Measurements from ENCODE around the gene PIK3CA. TPM values are rescaled to one million over a fixed set of nuclear protein-coding genes. Genes with fewer than 3 reads are reported as not detected.
A peak's percentile ranks its signal among the peaks of the same experiment; 100 is the strongest.
"Not testable (repeated sequence)": the region's sequence is repeated elsewhere in the genome, so short reads cannot be mapped to it uniquely, and the experiment has no call there.

The PIK3CA gene
- total RNA-seq, 1 donor from 2014 or later: 18.9 TPM

- peaks cover 13% of the 10 kb centered on the region for H3K4me1 Mint-ChIP-seq (ENCODE audit: low read depth)
- peak overlapping the region; percentile 76 for H3K4me3 Mint-ChIP-seq
- DNase-seq (ENCODE audit: low spot score): peak; percentile 66
- no peaks in the 10 kb centered on the region for H3K36me3 Mint-ChIP-seq (ENCODE audit: low read depth)
- intact Hi-C loops (cut with micrococcal nuclease): loop anchor here (1.0 to 5.0 kb wide), 3 partner anchors 56 to 244 kb away; no protein-coding TSS in a partner anchor
- no peak overlapping the region for H3K27ac Mint-ChIP-seq
- H3K27me3 Mint-ChIP-seq (ENCODE audit: insufficient read depth): peaks cover 22% of the 10 kb centered on the region
- H3K9me3 Mint-ChIP-seq: no peaks in the 10 kb centered on the region
Observed at GRCh38 chr3:179260949-179261765, 113.0 kb downstream of the PIK3CA start.

GRCh38 chr3:179263134-179263533 is 115.0 kb downstream of the PIK3CA start:
- Mint-ChIP-seq H3K9me3 (no peaks in the 10 kb centered on the region), H3K36me3 (ENCODE audit: low read depth) (no peaks in the 10 kb centered on the region), H3K27me3 (ENCODE audit: insufficient read depth) (peaks cover 28% of the 10 kb centered on the region), H3K27ac (no peak overlapping the region), H3K4me3 (no peak overlapping the region), H3K4me1 (ENCODE audit: low read depth) (peaks cover 13% of the 10 kb centered on the region)
- intact Hi-C loops (cut with micrococcal nuclease): loop anchor here (5.0 kb wide), 2 partner anchors 54 to 246 kb away; no protein-coding TSS in a partner anchor
- DNase-seq (ENCODE audit: low spot score): no peak

GRCh38 chr3:179264449-179264848 is 116.3 kb downstream of the PIK3CA start:
- no peak overlapping the region for H3K4me3 Mint-ChIP-seq
- DNase-seq (ENCODE audit: low spot score): no peak
- H3K27ac Mint-ChIP-seq: no peak overlapping the region
- peaks cover 13% of the 10 kb centered on the region for H3K4me1 Mint-ChIP-seq (ENCODE audit: low read depth)
- intact Hi-C loops (cut with micrococcal nuclease): loop anchor here (5.0 kb wide), 2 partner anchors 53 to 247 kb away; no protein-coding TSS in a partner anchor
- no peaks in the 10 kb centered on the region for H3K36me3 Mint-ChIP-seq (ENCODE audit: low read depth)
- no peaks in the 10 kb centered on the region for H3K9me3 Mint-ChIP-seq
- H3K27me3 Mint-ChIP-seq (ENCODE audit: insufficient read depth): peaks cover 27% of the 10 kb centered on the region

GRCh38 chr3:179265092-179265491 is 116.9 kb downstream of the PIK3CA start:
- Mint-ChIP-seq H3K9me3 (no peaks in the 10 kb centered on the region), H3K4me3 (no peak overlapping the region), H3K27ac (no peak overlapping the region), H3K27me3 (ENCODE audit: insufficient read depth) (peaks cover 23% of the 10 kb centered on the region), H3K36me3 (ENCODE audit: low read depth) (no peaks in the 10 kb centered on the region), H3K4me1 (ENCODE audit: low read depth) (peaks cover 9% of the 10 kb centered on the region)
- intact Hi-C loops (cut with micrococcal nuclease): no loop called here
- no peak for DNase-seq (ENCODE audit: low spot score)

GRCh38 chr3:179265875-179266274 is 117.7 kb downstream of the PIK3CA start:
- Mint-ChIP-seq H3K27ac (no peak overlapping the region), H3K4me1 (ENCODE audit: low read depth) (peaks cover under 1% of the 10 kb centered on the region), H3K4me3 (no peak overlapping the region), H3K36me3 (ENCODE audit: low read depth) (no peaks in the 10 kb centered on the region), H3K27me3 (ENCODE audit: insufficient read depth) (peaks cover 19% of the 10 kb centered on the region), H3K9me3 (no peaks in the 10 kb centered on the region)
- DNase-seq (ENCODE audit: low spot score): no peak
- intact Hi-C loops (cut with micrococcal nuclease): no loop called here

- peaks cover 17% of the 10 kb centered on the region for H3K27me3 Mint-ChIP-seq (ENCODE audit: insufficient read depth)
- no peak for DNase-seq (ENCODE audit: low spot score)
- H3K27ac Mint-ChIP-seq: no peak overlapping the region
- intact Hi-C loops (cut with micrococcal nuclease): no loop called here
- no peaks in the 10 kb centered on the region for H3K4me1 Mint-ChIP-seq (ENCODE audit: low read depth)
- no peaks in the 10 kb centered on the region for H3K36me3 Mint-ChIP-seq (ENCODE audit: low read depth)
- no peak overlapping the region for H3K4me3 Mint-ChIP-seq
- H3K9me3 Mint-ChIP-seq: no peaks in the 10 kb centered on the region
Observed at GRCh38 chr3:179266701-179267211, 118.6 kb downstream of the PIK3CA start.

GRCh38 chr3:179268400-179269051 is 120.4 kb downstream of the PIK3CA start:
- intact Hi-C loops (cut with micrococcal nuclease): no loop called here
- DNase-seq (ENCODE audit: low spot score): no peak
- no peak overlapping the region for H3K4me3 Mint-ChIP-seq
- H3K9me3 Mint-ChIP-seq: no peaks in the 10 kb centered on the region
- peaks cover 19% of the 10 kb centered on the region for H3K27me3 Mint-ChIP-seq (ENCODE audit: insufficient read depth)
- no peak overlapping the region for H3K27ac Mint-ChIP-seq
- no peaks in the 10 kb centered on the region for H3K36me3 Mint-ChIP-seq (ENCODE audit: low read depth)
- no peaks in the 10 kb centered on the region for H3K4me1 Mint-ChIP-seq (ENCODE audit: low read depth)

GRCh38 chr3:179269152-179269707 is 121.1 kb downstream of the PIK3CA start:
- H3K4me3 Mint-ChIP-seq: no peak overlapping the region
- H3K27me3 Mint-ChIP-seq (ENCODE audit: insufficient read depth): peaks cover 19% of the 10 kb centered on the region
- H3K9me3 Mint-ChIP-seq: no peaks in the 10 kb centered on the region
- no peaks in the 10 kb centered on the region for H3K36me3 Mint-ChIP-seq (ENCODE audit: low read depth)
- intact Hi-C loops (cut with micrococcal nuclease): no loop called here
- no peak overlapping the region for H3K27ac Mint-ChIP-seq
- DNase-seq (ENCODE audit: low spot score): no peak
- no peaks in the 10 kb centered on the region for H3K4me1 Mint-ChIP-seq (ENCODE audit: low read depth)

- peaks cover 13% of the 10 kb centered on the region for H3K27me3 Mint-ChIP-seq (ENCODE audit: insufficient read depth)
- DNase-seq (ENCODE audit: low spot score): no peak
- H3K4me1 Mint-ChIP-seq (ENCODE audit: low read depth): no peaks in the 10 kb centered on the region
- intact Hi-C loops (cut with micrococcal nuclease): no loop called here
- no peak overlapping the region for H3K4me3 Mint-ChIP-seq
- H3K9me3 Mint-ChIP-seq: no peaks in the 10 kb centered on the region
- H3K27ac Mint-ChIP-seq: no peak overlapping the region
- H3K36me3 Mint-ChIP-seq (ENCODE audit: low read depth): no peaks in the 10 kb centered on the region
Observed at GRCh38 chr3:179272385-179272784, 124.2 kb downstream of the PIK3CA start.

- H3K4me1 Mint-ChIP-seq (ENCODE audit: low read depth); H3K4me3 Mint-ChIP-seq; H3K9me3 Mint-ChIP-seq; DNase-seq (ENCODE audit: low spot score); intact Hi-C loops (cut with micrococcal nuclease); H3K27ac Mint-ChIP-seq; H3K36me3 Mint-ChIP-seq (ENCODE audit: low read depth): not testable (repeated sequence)
- H3K27me3 Mint-ChIP-seq (ENCODE audit: insufficient read depth): peaks cover 14% of the 10 kb centered on the region
Observed at GRCh38 chr3:179274434-179274833, 126.3 kb downstream of the PIK3CA start.

GRCh38 chr3:179276001-179276400 is 127.8 kb downstream of the PIK3CA start:
- DNase-seq (ENCODE audit: low spot score): no peak
- Mint-ChIP-seq H3K4me3 (no peak overlapping the region), H3K4me1 (ENCODE audit: low read depth) (no peaks in the 10 kb centered on the region), H3K27me3 (ENCODE audit: insufficient read depth) (peaks cover 14% of the 10 kb centered on the region), H3K9me3 (no peaks in the 10 kb centered on the region), H3K27ac (no peak overlapping the region), H3K36me3 (ENCODE audit: low read depth) (no peaks in the 10 kb centered on the region)
- intact Hi-C loops (cut with micrococcal nuclease): no loop called here

GRCh38 chr3:179276743-179277142 is 128.6 kb downstream of the PIK3CA start:
- no peak for DNase-seq (ENCODE audit: low spot score)
- Mint-ChIP-seq H3K27me3 (ENCODE audit: insufficient read depth) (peaks cover 14% of the 10 kb centered on the region), H3K4me3 (no peak overlapping the region), H3K27ac (no peak overlapping the region), H3K9me3 (no peaks in the 10 kb centered on the region), H3K4me1 (ENCODE audit: low read depth) (no peaks in the 10 kb centered on the region), H3K36me3 (ENCODE audit: low read depth) (no peaks in the 10 kb centered on the region)
- intact Hi-C loops (cut with micrococcal nuclease): no loop called here

- peaks cover 17% of the 10 kb centered on the region for H3K27me3 Mint-ChIP-seq (ENCODE audit: insufficient read depth)
- intact Hi-C loops (cut with micrococcal nuclease): no loop called here
- no peak for DNase-seq (ENCODE audit: low spot score)
- no peak overlapping the region for H3K4me3 Mint-ChIP-seq
- no peak overlapping the region for H3K27ac Mint-ChIP-seq
- H3K36me3 Mint-ChIP-seq (ENCODE audit: low read depth): no peaks in the 10 kb centered on the region
- H3K9me3 Mint-ChIP-seq: no peaks in the 10 kb centered on the region
- no peaks in the 10 kb centered on the region for H3K4me1 Mint-ChIP-seq (ENCODE audit: low read depth)
Observed at GRCh38 chr3:179278151-179278550, 130.0 kb downstream of the PIK3CA start.

Data from activated T-helper 1 cell treated with anti-CD3 and anti-CD28 coated beads, Interleukin-12 subunit alpha, Interleukin-12 subunit beta, Interleukin-2, Interleukin-4 antibody, amounts not matched to agents 30 ng/mL and 10 ng/mL and 1 ng/mL, durations not matched to agents 14 hours and 24 hours and 36 hours (primary cell).